ENCODE data around the gene MYLK4.

Gene MYLK4

GRCh38 chr6:2658788-2659187, 91.9 kb downstream of the MYLK4 start:
- DNase-seq (ENCODE audit: low read depth): no peak

DNA sequence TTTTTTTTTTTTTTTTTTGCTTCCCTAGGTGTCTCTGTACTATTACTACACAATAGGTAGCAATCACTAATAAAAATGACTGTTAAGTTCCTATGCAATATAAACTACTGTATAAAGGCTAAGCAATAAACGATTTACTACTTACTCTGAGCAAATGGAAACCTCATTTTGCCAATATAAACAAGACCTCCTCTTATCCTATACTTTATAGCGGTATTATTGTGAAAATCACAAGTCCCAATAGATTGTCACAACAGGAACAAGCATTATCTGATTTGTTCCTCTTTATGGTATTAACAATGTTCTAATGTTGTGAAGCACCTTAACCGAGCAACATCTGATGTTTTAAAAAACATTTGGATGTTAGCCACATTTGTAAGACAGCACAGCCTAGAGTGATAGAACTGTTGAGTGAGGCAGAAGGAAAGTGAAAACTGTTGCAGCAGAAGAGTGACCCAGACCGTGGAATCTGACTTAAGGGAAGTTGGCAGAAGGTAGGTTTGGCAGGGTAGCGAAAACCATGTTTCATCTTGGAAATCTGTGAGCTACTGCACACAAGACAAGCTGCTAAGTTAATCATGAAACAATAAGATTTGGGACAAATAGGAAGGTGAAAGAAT, 94.2 kb downstream of the MYLK4 start:
- no peak for DNase-seq (ENCODE audit: low read depth)

GRCh38 chr6:2655844-2656433, 94.8 kb downstream of the MYLK4 start:
- no peak for DNase-seq (ENCODE audit: low read depth)

- DNase-seq (ENCODE audit: low read depth): no peak
These were observed 97.2 kb downstream of the MYLK4 start for GRCh38 chr6:2653369-2654032.

DNA sequence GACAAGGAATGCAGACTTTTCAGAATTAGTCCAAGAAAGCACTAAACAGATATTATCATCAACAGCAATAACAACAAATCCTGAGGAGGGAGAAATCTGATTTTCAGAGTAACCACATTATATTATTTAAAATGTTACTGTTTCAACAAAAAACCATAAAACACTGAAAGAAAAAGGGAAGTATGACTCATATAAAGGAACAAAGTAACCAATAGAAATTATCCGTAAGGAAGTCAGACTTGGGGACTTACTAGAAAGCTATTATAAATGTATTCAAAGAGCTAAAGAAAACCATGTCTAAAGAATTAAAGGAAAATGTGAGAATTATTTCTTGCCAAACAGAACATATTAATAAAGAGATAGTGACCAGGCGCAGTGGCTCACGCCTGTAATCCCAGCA, 98.1 kb downstream of the MYLK4 start:
- DNase-seq (ENCODE audit: low read depth): no peak

GRCh38 chr6:2651961-2652360, 98.8 kb downstream of the MYLK4 start:
- DNase-seq (ENCODE audit: low read depth): no peak

DNA sequence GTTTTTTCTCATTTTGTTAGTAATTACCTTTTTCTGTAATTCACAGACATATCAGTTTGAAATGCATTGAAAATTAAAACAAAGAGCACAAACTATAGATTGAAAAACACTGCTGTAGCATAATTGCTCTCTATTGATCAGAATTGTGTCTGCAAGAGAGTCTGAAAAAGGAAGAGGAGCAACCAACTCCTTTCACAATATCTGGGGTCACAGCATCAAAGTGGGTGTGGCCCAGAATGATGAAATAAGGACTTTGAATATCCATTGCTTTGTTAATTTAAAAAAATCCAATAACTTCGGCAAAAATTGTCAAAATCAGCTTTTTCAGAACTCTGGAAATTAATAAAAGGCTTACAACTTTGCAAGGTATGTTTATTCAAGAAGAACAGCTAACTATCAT, 99.2 kb downstream of the MYLK4 start:
- DNase-seq (ENCODE audit: low read depth): no peak

GRCh38 chr6:2646346-2646745, 104.4 kb downstream of the MYLK4 start:
- DNase-seq (ENCODE audit: low read depth): no peak

DNA sequence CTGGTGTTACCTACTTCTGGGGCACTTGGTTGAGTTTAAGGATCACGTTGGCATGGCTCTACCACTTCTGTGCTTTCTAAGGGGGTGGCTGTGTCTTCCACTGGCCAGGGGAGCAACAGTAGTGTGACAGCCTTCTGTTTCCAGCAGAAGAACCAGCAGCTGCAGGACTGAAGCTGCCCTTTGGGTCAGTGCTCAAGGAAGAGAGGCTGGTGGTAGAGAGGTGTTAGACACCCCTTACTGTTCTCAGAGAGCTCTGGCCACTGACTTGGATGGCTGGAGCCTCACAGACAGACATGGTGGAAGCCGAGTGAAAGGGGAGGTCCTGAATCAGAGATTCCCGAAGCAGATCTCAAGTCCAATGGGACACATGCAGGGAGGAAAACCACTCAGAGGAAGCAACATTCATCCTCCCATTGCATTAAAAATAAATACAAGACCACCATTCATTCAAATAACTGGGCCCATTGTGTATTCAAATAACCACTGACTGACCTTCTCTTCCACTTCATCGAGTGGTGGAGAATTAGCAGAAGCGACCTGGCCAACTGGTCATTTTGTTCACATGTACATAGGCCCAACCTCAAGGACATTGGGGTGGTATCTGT, 106.7 kb downstream of the MYLK4 start:
- no peak for DNase-seq (ENCODE audit: low read depth)

DNA sequence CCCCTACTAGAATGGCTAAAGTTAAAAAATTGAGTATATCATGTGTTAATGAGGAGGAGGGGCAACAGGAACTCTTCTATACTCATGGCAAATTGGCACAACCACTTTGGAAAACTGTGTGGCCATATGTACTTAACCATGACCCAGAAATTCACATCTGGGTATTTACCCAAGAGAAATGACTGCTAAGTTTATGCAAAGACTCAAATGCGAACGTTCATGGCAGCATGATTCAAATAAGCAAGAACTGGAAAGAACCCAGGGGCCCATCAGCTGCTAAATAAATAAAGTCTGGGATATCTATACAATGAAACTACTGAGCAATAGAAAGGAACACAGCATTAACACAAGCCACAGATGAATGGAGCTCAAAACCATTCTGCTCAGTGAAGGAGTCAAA, 107.6 kb downstream of the MYLK4 start:
- no peak for DNase-seq (ENCODE audit: low read depth)

GRCh38 chr6:2641044-2641725, 109.5 kb downstream of the MYLK4 start:
- no peak for DNase-seq (ENCODE audit: low read depth)

- DNase-seq (ENCODE audit: low read depth): no peak
These were observed 110.2 kb downstream of the MYLK4 start for GRCh38 chr6:2640551-2640950.

DNA sequence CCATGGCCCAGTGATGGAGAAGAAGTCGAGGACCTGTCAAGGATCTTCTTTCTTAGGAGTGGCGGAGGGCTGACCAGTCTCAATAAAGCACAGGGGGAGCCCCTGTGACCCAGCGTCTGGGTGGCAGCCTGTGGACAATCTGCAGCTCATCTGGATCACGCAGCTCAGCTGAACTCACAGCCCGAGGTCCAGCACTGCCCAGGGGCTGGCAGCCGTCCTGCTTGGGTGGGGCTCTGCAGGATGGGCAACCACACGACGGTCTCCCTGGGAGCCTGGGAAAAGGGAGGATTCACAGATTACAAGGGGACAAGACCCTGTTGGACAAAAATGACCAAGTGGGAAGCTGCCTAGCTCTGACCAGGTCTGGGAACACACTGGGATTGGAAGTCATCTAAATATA, 110.8 kb downstream of the MYLK4 start:
- no peak for DNase-seq (ENCODE audit: low read depth)

- DNase-seq (ENCODE audit: low read depth): no peak
These were observed 111.6 kb downstream of the MYLK4 start for GRCh38 chr6:2639167-2639566.

DNA sequence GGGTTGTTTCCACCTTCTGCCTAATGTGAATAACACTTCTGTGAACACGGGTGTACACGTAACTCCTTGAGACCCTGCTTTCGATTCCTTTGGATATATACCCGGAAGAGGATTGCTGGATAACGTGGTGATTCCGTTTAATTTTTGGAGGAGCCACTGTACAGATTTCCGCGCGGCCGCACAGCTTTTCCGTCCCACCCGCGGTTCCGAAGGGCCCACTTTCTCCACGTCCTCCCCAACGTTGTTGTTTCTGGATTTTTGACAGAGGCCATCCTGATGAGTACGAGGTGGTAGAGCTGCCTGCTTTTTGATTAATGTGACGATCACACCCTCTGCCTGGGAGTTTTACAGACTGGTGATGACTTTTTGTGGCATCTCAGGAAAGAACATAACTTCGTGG, 114.0 kb downstream of the MYLK4 start:
- no peak for DNase-seq (ENCODE audit: low read depth)

- DNase-seq (ENCODE audit: low read depth): no peak
These were observed 114.8 kb downstream of the MYLK4 start for GRCh38 chr6:2635911-2636310.

GRCh38 chr6:2634139-2634964, 116.4 kb downstream of the MYLK4 start:
- DNase-seq (ENCODE audit: low read depth): peak; percentile 66

- DNase-seq (ENCODE audit: low read depth): no peak
These were observed 117.0 kb downstream of the MYLK4 start for GRCh38 chr6:2633736-2634135.

GRCh38 chr6:2632976-2633584, 117.6 kb downstream of the MYLK4 start:
- no peak for DNase-seq (ENCODE audit: low read depth)

- DNase-seq (ENCODE audit: low read depth): no peak
These were observed 118.4 kb downstream of the MYLK4 start for GRCh38 chr6:2632368-2632767.

DNA sequence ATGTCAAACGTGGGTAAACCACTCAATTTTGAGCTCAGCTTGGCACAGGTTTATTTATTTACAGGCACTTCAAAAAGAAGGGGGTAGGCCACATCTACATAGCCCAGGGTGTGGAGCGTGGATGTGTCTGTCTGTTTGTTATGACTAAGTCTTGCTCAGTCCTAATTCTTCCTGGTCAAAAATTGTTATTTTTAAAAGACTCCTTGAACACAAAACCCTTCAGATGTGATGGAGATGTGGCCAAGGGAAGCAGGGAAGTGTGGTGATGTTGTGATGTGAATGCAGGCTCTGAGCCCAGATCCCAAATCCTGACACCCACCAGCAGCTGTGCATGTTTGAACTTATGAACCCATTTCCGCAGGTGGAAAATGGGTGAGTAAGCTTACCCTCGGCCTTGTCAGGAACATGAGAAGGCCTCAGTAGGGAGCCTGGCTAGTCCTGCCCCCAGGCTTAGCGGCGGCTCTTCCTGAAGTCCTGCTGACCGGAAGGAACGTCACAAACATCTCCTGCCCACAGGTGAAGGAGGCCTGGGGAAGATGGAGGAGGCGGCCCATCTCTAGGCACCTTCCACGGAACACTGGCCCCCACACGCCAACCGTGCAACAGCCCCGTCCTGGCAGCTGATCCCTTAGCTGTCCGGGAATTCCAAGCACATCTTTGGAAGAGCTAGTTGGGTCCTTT, 119.7 kb downstream of the MYLK4 start:
- no peak for DNase-seq (ENCODE audit: low read depth)
